Fibroblast of lung (primary cell): ENCODE data around the gene PCDH15. TPM values are rescaled to one million over a fixed set of nuclear protein-coding genes. Genes with fewer than 3 reads are reported as not detected.

Experiments
- DNase-seq, 2 donors: peaks; one replicate each; pipeline versions ENCODE4 v3.0.0 to v3.0.0-alpha.2; 2010; ENCODE audit warnings: low read depth in 2 of 2
- H2AFZ ChIP-seq: 2 replicates; pipeline ENCODE4 v1.5.1; 2012; ENCODE audit warnings: low read length, control low read depth, inconsistent platforms
- H3K27ac ChIP-seq: 2 replicates; pipeline ENCODE4 v1.5.1; 2011; ENCODE audit warnings: low read length, control low read depth; ENCODE audit not compliant: insufficient read depth
- H3K27me3 ChIP-seq: 2 replicates; pipeline ENCODE4 v1.5.1; 2011; ENCODE audit warnings: mild to moderate bottlenecking, low read length; ENCODE audit not compliant: control insufficient read depth, insufficient read depth
- H3K36me3 ChIP-seq: 2 replicates; pipeline ENCODE4 v1.5.1; 2011; ENCODE audit warnings: low read length; ENCODE audit not compliant: control insufficient read depth, insufficient read depth
- H3K4me1 ChIP-seq: 2 replicates; pipeline ENCODE4 v1.5.1; 2011; ENCODE audit warnings: low read length; ENCODE audit not compliant: control insufficient read depth, insufficient read depth; ENCODE audit errors: extremely low read depth
- H3K4me2 ChIP-seq: 2 replicates; pipeline ENCODE4 v1.5.1; 2011; ENCODE audit warnings: low read length, control low read depth; ENCODE audit not compliant: insufficient read depth; ENCODE audit errors: extremely low read depth
- H3K4me3 ChIP-seq, 4 experiments: fragments of 200-600 bp in 1 of 4; sonication (generic) in 1 of 4; replicated peaks in 1 of 4; 2 replicates each; pipeline ENCODE4 v1.5.1; 2011 to 2016; ENCODE audit warnings: low read length in 4 of 4, low read depth in 3 of 4, mild to moderate bottlenecking in 3 of 4, control low read depth in 2 of 4, inconsistent platforms in 1 of 4, mixed read lengths in 1 of 4; ENCODE audit not compliant: insufficient read depth in 1 of 4; ENCODE audit errors: control extremely low read depth in 1 of 4
- H3K79me2 ChIP-seq: 2 replicates; pipeline ENCODE4 v1.5.1; 2012; ENCODE audit warnings: mild to moderate bottlenecking, low read length, inconsistent platforms; ENCODE audit not compliant: control insufficient read depth, insufficient read depth
- H3K9ac ChIP-seq: 2 replicates; pipeline ENCODE4 v1.5.1; 2011; ENCODE audit warnings: mild to moderate bottlenecking, low read length, control low read depth; ENCODE audit not compliant: insufficient read depth
- H3K9me3 ChIP-seq: 2 replicates; pipeline ENCODE4 v1.5.1; 2012; ENCODE audit warnings: low read depth, low read length; ENCODE audit not compliant: control insufficient read depth, insufficient read depth
- H4K20me1 ChIP-seq: 2 replicates; pipeline ENCODE4 v1.5.1; 2011; ENCODE audit warnings: low read length; ENCODE audit not compliant: control insufficient read depth, insufficient read depth; ENCODE audit errors: extremely low read depth
- EZH2 ChIP-seq: IDR thresholded peaks from 2 replicates; pipeline ENCODE4 v1.5.1; 2012; ENCODE audit warnings: low read length, control low read depth, mild to moderate bottlenecking; ENCODE audit errors: missing control alignments
- polyA plus RNA-seq, 2 donors: library from polyadenylated mRNA; depleted of rRNA in 1 of 2; stranded (reverse) in 1 of 2; unstranded in 1 of 2; fragments of >200 nt; gene quantifications; 2 replicates each; pipeline ENCODE4 v1.2.1, GENCODE V29; 2011 to 2012; ENCODE audit warnings: missing spikeins in 1 of 2
- total RNA-seq: library from RNA; depleted of rRNA; stranded (reverse); fragments of >200 nt; gene quantifications from 2 replicates; pipeline ENCODE4 v1.2.1, GENCODE V29; 2014
- TF ChIP-seq, protein P1 (sequence below), 2 donors: IDR thresholded peaks in 1 of 2; conservative IDR thresholded peaks in 1 of 2; 1 replicate in 1 of 2; 2 replicates in 1 of 2; pipeline ENCODE4 v1.5.1; 2011 to 2012; ENCODE audit warnings: low read length in 2 of 2, control low read depth in 1 of 2, inconsistent platforms in 1 of 2, low read depth in 1 of 2, mild to moderate bottlenecking in 1 of 2

PCDH15 gene
- total and polyA plus RNA-seq, 2 donors (not counting 1 experiment from before 2014, with no cell fraction given), result under 0.01 TPM; not detected in 1

DNA sequence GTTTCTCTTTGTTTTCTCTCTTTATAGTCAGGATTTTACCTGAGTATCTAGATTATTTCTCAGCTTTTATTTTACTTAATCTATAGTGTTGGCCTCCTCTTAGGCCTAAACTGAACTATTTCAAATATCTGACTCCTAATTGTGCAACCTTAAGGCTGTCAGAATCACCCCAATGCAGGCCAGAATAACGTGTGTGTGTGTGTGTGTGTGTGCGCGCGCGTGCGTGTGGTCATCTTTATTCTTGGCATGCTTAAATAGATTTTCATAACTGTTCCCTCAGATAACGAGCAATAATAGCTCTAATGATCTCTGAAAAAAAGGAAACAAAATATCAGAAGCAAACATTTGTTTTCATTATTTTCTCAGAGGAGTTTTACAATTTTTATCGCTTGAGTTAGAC, 92.4 kb downstream of the PCDH15 start:
- no peaks in the 10 kb centered on the region for H4K20me1 ChIP-seq
- no peak overlapping the region for H3K9ac ChIP-seq
- H3K27ac ChIP-seq, result no peak overlapping the region
- H3K36me3 ChIP-seq, result no peaks in the 10 kb centered on the region
- H3K4me3 ChIP-seq, result no peak overlapping the region
- H2AFZ ChIP-seq, result no peak overlapping the region
- TF ChIP-seq, protein P1, sequence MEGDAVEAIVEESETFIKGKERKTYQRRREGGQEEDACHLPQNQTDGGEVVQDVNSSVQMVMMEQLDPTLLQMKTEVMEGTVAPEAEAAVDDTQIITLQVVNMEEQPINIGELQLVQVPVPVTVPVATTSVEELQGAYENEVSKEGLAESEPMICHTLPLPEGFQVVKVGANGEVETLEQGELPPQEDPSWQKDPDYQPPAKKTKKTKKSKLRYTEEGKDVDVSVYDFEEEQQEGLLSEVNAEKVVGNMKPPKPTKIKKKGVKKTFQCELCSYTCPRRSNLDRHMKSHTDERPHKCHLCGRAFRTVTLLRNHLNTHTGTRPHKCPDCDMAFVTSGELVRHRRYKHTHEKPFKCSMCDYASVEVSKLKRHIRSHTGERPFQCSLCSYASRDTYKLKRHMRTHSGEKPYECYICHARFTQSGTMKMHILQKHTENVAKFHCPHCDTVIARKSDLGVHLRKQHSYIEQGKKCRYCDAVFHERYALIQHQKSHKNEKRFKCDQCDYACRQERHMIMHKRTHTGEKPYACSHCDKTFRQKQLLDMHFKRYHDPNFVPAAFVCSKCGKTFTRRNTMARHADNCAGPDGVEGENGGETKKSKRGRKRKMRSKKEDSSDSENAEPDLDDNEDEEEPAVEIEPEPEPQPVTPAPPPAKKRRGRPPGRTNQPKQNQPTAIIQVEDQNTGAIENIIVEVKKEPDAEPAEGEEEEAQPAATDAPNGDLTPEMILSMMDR (conservative IDR thresholded peaks at IDR 0.05 in 1 of 2, IDR thresholded peaks at IDR 0.05 in 1 of 2; ENCODE audit: low read depth in 1 of 2, low read length in 2 of 2), result no peak
- TF ChIP-seq EZH2, result no peak
- DNase-seq, result peak in 1 of 2 donors; percentile 56
- H3K79me2 ChIP-seq, result no peaks in the 10 kb centered on the region
- no peaks in the 10 kb centered on the region for H3K9me3 ChIP-seq
- H3K4me2 ChIP-seq, result no peak overlapping the region
- H3K27me3 ChIP-seq, result no peaks in the 10 kb centered on the region
- no peaks in the 10 kb centered on the region for H3K4me1 ChIP-seq

DNA sequence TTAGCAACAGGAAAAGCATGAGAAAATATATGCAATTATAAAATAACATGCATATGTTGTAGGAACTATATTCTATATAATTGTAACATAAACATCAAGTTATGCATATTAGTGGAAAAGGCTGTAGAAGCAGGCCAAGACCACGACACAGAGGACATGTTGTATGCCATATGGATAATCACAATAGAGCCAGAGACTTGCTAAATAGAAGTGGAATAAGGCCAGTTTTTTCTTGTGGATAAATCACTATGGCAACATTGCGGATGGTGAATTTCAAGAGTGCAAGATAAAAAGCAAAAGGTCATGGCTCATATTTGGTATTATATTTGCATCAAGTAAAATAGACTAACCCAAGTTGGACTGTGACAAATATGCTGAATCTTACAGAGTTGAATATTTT, 93.0 kb downstream of the PCDH15 start:
- peak in 1 of 2 donors; percentile 40 for DNase-seq

DNA sequence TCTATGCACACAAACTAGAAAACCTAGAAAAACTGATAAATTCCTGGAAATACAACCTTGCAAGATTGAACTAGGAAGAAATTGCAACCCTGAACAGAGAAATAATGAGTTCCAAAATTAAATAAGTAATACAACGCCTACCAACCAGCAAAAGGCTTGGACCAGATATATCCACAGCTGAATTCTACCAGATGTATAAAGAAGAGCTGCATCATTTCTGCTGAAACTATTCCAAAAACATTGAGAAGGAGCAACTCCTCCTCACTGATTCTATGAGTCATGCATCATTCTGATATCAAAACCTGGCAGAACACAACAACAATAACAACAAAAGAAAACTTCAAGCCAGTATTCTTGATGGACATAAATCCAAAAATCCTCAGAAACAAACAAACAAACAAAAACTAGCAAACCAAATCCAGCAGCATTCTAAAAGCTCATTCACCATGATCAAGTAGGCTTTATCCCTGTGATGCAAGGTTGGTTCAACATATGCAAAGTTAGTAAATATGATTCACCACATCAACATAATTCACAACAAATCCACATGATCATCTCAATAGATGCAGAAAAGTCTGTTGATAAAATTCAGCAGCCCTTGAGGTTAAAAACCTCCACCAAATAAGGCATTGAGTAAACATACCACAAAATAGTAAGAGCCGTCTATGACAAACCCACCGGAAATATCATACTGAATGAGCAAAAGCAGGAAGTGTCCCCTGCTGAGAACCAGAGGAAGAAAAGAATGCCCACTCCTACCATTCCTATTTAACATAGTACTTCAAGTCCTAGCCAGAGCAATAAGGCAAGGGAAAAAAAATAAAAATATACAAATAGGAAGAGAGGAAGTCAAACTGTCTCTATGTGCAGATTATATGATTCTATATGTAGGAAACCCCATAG, 98.2 kb downstream of the PCDH15 start:
- H3K9me3 ChIP-seq, result no peaks in the 10 kb centered on the region
- H3K4me3 ChIP-seq, result no peak overlapping the region
- no peaks in the 10 kb centered on the region for H3K79me2 ChIP-seq
- no peak overlapping the region for H3K9ac ChIP-seq
- TF ChIP-seq, protein P1 (conservative IDR thresholded peaks at IDR 0.05 in 1 of 2, IDR thresholded peaks at IDR 0.05 in 1 of 2; ENCODE audit: low read depth in 1 of 2, low read length in 2 of 2), result no peak
- no peak for TF ChIP-seq EZH2
- no peak overlapping the region for H3K27ac ChIP-seq
- no peaks in the 10 kb centered on the region for H3K4me1 ChIP-seq
- H3K27me3 ChIP-seq, result no peaks in the 10 kb centered on the region
- H4K20me1 ChIP-seq, result no peaks in the 10 kb centered on the region
- H2AFZ ChIP-seq, result no peak overlapping the region
- peak in 1 of 2 donors; percentile 20 for DNase-seq
- no peaks in the 10 kb centered on the region for H3K36me3 ChIP-seq
- H3K4me2 ChIP-seq, result no peak overlapping the region

More for the DNA sequence above, 93.0 kb downstream of the PCDH15 start:
- TF ChIP-seq, protein P1 (conservative IDR thresholded peaks at IDR 0.05 in 1 of 2, IDR thresholded peaks at IDR 0.05 in 1 of 2; ENCODE audit: low read depth in 1 of 2, low read length in 2 of 2), result no peak
- TF ChIP-seq EZH2, result no peak
- no peaks in the 10 kb centered on the region for H3K36me3 ChIP-seq
- no peak overlapping the region for H3K4me2 ChIP-seq
- no peaks in the 10 kb centered on the region for H3K9me3 ChIP-seq
- H2AFZ ChIP-seq, result no peak overlapping the region
- no peaks in the 10 kb centered on the region for H3K4me1 ChIP-seq
- no peak overlapping the region for H3K4me3 ChIP-seq
- no peak overlapping the region for H3K27ac ChIP-seq
- H3K27me3 ChIP-seq, result no peaks in the 10 kb centered on the region
- no peaks in the 10 kb centered on the region for H4K20me1 ChIP-seq
- H3K9ac ChIP-seq, result no peak overlapping the region
- no peaks in the 10 kb centered on the region for H3K79me2 ChIP-seq
